Lower leg skin (tissue), 3 donors: Measurements from ENCODE around the gene MT1B.

Experiments
- POLR2A ChIP-seq, 2 donors: fragments of 450-650 bp; IDR thresholded peaks; one replicate each; pipeline ENCODE4 v1.6.1; 2016 to 2017; ENCODE audit warnings: antibody characterized with exemption in 2 of 2, mild to moderate bottlenecking in 1 of 2, moderate library complexity in 1 of 2
- TF ChIP-seq, protein P1 (sequence below), 3 donors: fragments of 450-650 bp; IDR thresholded peaks; one replicate each; pipeline ENCODE4 v1.5.1; 2016; ENCODE audit warnings: antibody characterized with exemption in 3 of 3, mild to moderate bottlenecking in 3 of 3, moderate library complexity in 2 of 3

GRCh38 chr16:56679078-56679730, 27.5 kb downstream of the MT1B start:
- TF ChIP-seq, protein P1, sequence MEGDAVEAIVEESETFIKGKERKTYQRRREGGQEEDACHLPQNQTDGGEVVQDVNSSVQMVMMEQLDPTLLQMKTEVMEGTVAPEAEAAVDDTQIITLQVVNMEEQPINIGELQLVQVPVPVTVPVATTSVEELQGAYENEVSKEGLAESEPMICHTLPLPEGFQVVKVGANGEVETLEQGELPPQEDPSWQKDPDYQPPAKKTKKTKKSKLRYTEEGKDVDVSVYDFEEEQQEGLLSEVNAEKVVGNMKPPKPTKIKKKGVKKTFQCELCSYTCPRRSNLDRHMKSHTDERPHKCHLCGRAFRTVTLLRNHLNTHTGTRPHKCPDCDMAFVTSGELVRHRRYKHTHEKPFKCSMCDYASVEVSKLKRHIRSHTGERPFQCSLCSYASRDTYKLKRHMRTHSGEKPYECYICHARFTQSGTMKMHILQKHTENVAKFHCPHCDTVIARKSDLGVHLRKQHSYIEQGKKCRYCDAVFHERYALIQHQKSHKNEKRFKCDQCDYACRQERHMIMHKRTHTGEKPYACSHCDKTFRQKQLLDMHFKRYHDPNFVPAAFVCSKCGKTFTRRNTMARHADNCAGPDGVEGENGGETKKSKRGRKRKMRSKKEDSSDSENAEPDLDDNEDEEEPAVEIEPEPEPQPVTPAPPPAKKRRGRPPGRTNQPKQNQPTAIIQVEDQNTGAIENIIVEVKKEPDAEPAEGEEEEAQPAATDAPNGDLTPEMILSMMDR (IDR thresholded peaks at IDR 0.05), result no peak
- no peak for TF ChIP-seq POLR2A (IDR thresholded peaks at IDR 0.05)
